Prostate gland (tissue), 2 donors: ENCODE results near the gene RPS15. TPM values are rescaled to one million over a fixed set of nuclear protein-coding genes. Genes with fewer than 3 reads are reported as not detected.

ENCODE experiments used
- DNase-seq: peaks from one replicate; pipeline ENCODE4 v3.0.0-alpha.2; 2019; ENCODE audit warnings: low spot score
- H3K27ac ChIP-seq, 2 donors: fragments of 200-600 bp; sonication (generic); 2 replicates each; pipeline ENCODE4 v1.5.1; 2017 to 2019
- H3K27me3 ChIP-seq: fragments of 200-600 bp; sonication (generic); replicated peaks from 2 replicates; pipeline ENCODE4 v1.5.1; 2019; ENCODE audit not compliant: insufficient read depth
- H3K36me3 ChIP-seq, 2 donors: fragments of 200-600 bp; sonication (generic); 1 replicate in 1 of 2; 2 replicates in 1 of 2; pipeline versions ENCODE4 v1.5.1 to v1.8.1; 2017 to 2019
- H3K4me1 ChIP-seq: fragments of 200-600 bp; sonication (generic); replicated peaks from 2 replicates; pipeline ENCODE4 v1.5.1; 2019
- H3K4me3 ChIP-seq, 2 donors: fragments of 200-600 bp; sonication (generic); 2 replicates each; pipeline ENCODE4 v1.5.1; 2017 to 2019
- H3K9me3 ChIP-seq: fragments of 200-600 bp; sonication (generic); 2 replicates; pipeline ENCODE4 v1.5.1; 2017
- POLR2A ChIP-seq: fragments of 450-650 bp; IDR thresholded peaks from one replicate; pipeline ENCODE4 v1.6.1; 2016; ENCODE audit warnings: antibody characterized with exemption, mild to moderate bottlenecking
- POLR2AphosphoS5 ChIP-seq: sonication (generic); formaldehyde crosslinking; IDR thresholded peaks from one replicate; pipeline ENCODE4 v1.6.1; 2017; ENCODE audit warnings: antibody characterized with exemption
- WGBS: methylation state at CpG from one replicate; pipeline ENCODE4 v1.1.5; 2018; 5-methylcytosine and 5-hydroxymethylcytosine counted together
- intact Hi-C: fragments of 100-400 bp; cut with DNase I; formaldehyde crosslinking; loops from one replicate; pipeline ENCODE4 v1.14.2; 2022
- total RNA-seq, 2 donors: library from RNA; depleted of rRNA; stranded (reverse); fragments of >200 nt; gene quantifications; one replicate each; pipeline ENCODE4 v1.1.0, GENCODE V29; 2016
- TF ChIP-seq, protein P1 (sequence below), 4 experiments: fragments of 200-600 bp in 2 of 4; fragments of 450-650 bp in 2 of 4; sonication (generic) in 2 of 4; IDR thresholded peaks; 1 replicate in 3 of 4; 2 replicates in 1 of 4; pipeline ENCODE4 v1.5.1; 2016 to 2019; ENCODE audit warnings: antibody characterized with exemption in 4 of 4, mild to moderate bottlenecking in 2 of 4, moderate library complexity in 2 of 4

Gene RPS15
- total RNA-seq, 2 donors from 2014 or later, result 3,102 to 5,853 TPM

- H3K27me3 ChIP-seq, result no peaks in the 10 kb centered on the region
- H3K27ac ChIP-seq, result no peak overlapping the region
- H3K4me3 ChIP-seq, result no peak overlapping the region
- no peak for DNase-seq
- intact Hi-C loops, result no loop called here
- WGBS, result 91% methylated on average over 56 of the region's 77 CpGs
- no peaks in the 10 kb centered on the region for H3K36me3 ChIP-seq
- no peaks in the 10 kb centered on the region for H3K9me3 ChIP-seq
- TF ChIP-seq, protein P1, sequence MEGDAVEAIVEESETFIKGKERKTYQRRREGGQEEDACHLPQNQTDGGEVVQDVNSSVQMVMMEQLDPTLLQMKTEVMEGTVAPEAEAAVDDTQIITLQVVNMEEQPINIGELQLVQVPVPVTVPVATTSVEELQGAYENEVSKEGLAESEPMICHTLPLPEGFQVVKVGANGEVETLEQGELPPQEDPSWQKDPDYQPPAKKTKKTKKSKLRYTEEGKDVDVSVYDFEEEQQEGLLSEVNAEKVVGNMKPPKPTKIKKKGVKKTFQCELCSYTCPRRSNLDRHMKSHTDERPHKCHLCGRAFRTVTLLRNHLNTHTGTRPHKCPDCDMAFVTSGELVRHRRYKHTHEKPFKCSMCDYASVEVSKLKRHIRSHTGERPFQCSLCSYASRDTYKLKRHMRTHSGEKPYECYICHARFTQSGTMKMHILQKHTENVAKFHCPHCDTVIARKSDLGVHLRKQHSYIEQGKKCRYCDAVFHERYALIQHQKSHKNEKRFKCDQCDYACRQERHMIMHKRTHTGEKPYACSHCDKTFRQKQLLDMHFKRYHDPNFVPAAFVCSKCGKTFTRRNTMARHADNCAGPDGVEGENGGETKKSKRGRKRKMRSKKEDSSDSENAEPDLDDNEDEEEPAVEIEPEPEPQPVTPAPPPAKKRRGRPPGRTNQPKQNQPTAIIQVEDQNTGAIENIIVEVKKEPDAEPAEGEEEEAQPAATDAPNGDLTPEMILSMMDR (IDR thresholded peaks at IDR 0.05), result no peak
- TF ChIP-seq POLR2AphosphoS5 (no peak), POLR2A (no peak)
- no peaks in the 10 kb centered on the region for H3K4me1 ChIP-seq
Observed at GRCh38 chr19:1483131-1483978, 45.2 kb downstream of the RPS15 start.

DNA sequence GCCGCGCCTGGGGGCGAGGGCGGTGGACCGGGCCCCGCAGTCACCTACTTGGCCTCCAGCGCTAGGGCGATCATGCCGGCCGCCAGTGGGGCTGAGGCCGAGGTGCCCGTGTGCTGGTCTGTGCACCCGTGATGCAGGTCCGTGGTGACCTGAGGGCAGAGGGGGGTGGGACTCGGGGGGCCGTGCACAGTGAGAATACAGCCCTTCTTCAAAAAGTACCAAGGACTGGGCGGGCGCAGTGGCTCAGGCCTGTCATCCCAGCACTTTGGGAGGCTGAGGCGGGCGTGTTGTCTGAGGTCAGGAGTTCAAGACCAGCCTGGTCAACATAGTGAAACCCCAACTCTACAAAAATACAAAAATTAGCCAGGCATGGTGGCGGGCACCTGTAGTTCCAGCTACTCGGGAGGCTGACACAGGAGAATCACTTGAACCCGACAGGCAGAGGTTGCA is 45.8 kb downstream of the RPS15 start:
- H3K36me3 ChIP-seq, result no peaks in the 10 kb centered on the region
- no peaks in the 10 kb centered on the region for H3K9me3 ChIP-seq
- intact Hi-C loops, result no loop called here
- TF ChIP-seq POLR2A, result no peak
- TF ChIP-seq, protein P1 (IDR thresholded peaks at IDR 0.05), result no peak
- no peak for TF ChIP-seq POLR2AphosphoS5
- no peak for DNase-seq
- H3K27me3 ChIP-seq, result no peaks in the 10 kb centered on the region
- no peak overlapping the region for H3K27ac ChIP-seq
- no peak overlapping the region for H3K4me3 ChIP-seq
- WGBS, result 95% methylated on average over 18 of the region's 23 CpGs
- H3K4me1 ChIP-seq, result no peaks in the 10 kb centered on the region

DNA sequence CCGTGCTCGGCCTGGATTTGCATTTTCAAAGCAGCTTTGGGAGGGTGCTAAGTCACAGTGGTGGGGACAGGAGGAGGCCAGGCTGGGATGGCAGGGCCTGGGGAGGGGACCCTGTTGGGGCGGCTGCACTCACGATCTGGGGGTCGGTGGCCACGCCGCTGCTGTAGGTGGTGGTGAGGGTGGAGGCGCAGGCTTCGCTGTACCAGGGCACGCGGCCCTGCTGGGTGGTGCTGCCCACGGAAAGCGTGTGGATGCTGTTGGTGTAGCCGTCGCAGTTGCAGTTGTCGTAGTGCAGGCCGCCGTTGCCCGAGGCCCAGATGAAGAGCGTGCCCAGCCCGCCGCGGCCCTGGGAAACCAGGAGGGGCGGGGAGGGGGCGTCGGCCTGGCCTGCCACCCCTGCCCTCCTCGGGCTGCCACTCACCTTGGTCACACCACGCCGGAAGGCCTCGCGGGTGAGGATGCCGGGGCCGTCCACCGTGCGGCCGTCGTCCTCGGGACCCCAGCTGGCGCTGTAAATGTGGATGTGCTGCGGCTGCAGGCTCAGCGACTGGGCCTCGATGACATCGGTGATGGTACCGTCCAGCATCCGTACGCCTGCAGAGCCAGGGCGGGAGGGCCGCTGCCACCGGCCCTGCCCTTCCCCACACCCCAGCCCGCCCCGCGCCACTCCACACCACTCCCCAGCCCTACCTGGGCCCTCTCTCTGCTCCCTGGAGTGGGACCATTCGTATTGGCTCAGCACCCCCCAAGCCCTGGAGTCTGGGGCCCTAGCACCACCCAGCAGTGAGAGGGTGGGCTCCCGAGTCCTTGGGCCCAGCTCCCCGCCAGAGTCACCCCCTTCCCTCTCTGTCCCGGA is 48.8 kb downstream of the RPS15 start:
- Histone ChIP-seq H3K4me1 (no peaks in the 10 kb centered on the region), H3K4me3 (no peak overlapping the region), H3K27ac (no peak overlapping the region), H3K27me3 (no peaks in the 10 kb centered on the region), H3K36me3 (no peaks in the 10 kb centered on the region), H3K9me3 (no peaks in the 10 kb centered on the region)
- 91% methylated on average over 43 of the region's 56 CpGs for WGBS
- intact Hi-C loops, result no loop called here
- TF ChIP-seq POLR2AphosphoS5, result no peak
- TF ChIP-seq, protein P1 (IDR thresholded peaks at IDR 0.05), result no peak
- no peak for TF ChIP-seq POLR2A
- no peak for DNase-seq

- Histone ChIP-seq H3K4me1 (no peaks in the 10 kb centered on the region), H3K9me3 (no peaks in the 10 kb centered on the region), H3K36me3 (no peaks in the 10 kb centered on the region), H3K4me3 (no peak overlapping the region), H3K27me3 (no peaks in the 10 kb centered on the region), H3K27ac (no peak overlapping the region)
- no peak for DNase-seq
- intact Hi-C loops, result no loop called here
- TF ChIP-seq, protein P1 (IDR thresholded peaks at IDR 0.05), result no peak
- TF ChIP-seq POLR2A (no peak), POLR2AphosphoS5 (no peak)
- WGBS, result 93% methylated on average over 36 of the region's 40 CpGs
Observed at GRCh38 chr19:1487576-1488281, 49.5 kb downstream of the RPS15 start.
